ENCODE data around the gene TSSK3. TPM values are rescaled to one million over a fixed set of nuclear protein-coding genes. Genes with fewer than 3 reads are reported as not detected.

The TSSK3 gene, protein sequence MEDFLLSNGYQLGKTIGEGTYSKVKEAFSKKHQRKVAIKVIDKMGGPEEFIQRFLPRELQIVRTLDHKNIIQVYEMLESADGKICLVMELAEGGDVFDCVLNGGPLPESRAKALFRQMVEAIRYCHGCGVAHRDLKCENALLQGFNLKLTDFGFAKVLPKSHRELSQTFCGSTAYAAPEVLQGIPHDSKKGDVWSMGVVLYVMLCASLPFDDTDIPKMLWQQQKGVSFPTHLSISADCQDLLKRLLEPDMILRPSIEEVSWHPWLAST
- 1.0 TPM for total RNA-seq

DNA sequence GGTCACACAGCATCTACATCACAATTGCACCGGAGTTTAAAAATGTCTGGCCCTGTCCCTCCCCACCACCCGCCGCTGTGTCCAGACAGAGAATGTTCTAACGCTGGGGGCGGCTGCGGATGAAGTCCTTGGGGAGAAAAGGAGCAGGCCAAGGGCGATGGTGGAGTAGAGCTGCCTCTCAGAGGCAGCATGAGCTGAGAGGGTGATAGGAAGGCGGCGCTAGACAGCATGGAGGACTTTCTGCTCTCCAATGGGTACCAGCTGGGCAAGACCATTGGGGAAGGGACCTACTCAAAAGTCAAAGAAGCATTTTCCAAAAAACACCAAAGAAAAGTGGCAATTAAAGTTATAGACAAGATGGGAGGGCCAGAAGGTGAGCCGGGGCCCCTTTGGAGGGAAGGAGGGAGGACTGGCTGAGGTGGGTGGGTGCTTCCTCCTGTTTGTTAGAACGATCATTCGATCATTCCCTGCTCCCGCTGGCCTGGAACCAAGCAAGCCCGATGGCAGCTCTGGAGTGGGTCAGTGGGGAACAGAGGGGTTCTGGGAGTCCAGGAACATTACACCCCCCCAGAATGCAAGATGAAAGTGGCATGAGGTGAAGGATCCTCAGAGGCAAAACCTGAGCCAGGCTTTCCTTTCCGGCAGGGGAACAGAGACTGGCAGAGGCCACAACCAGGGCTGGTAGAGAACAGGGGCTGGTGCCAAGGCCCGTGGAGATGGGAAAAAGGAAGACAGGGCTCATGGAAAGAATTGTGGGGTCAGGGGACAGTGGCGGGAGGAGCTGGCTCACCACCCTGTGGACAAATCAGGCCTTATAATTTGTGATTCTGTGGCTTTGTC is at the start of gene TSSK3, which contains the start of gene FAM229A:
TSSK3 (plus strand) TSS at position 66 of the 840 bp plus-strand sequence; CDS start at position 229, 163 bp downstream.
FAM229A (minus strand) TSS at position 12 of the 840 bp plus-strand sequence. CDS start 394 bp downstream, outside the sequence.
- H3K9ac ChIP-seq (ENCODE audit: low read depth in 1 of 3, low read length in 3 of 3): peak within 1 kb of the TSS in 2 of 3 donors; percentile 6 to 72
- H3K9me3 ChIP-seq (ENCODE audit: control insufficient read depth in 3 of 3, low read length in 3 of 3): no peaks in the 10 kb centered on the region
- peaks cover 9 to 19% (median 10%) of the 10 kb centered on the region in 3 donors for H3K4me1 ChIP-seq (ENCODE audit: control insufficient read depth in 3 of 3, insufficient read depth in 3 of 3, low read length in 3 of 3)
- no peak within 1 kb of the TSS for H3K27ac ChIP-seq (ENCODE audit: low read depth, low read length)
- peaks cover 29 to 40% (median 40%) of the 10 kb centered on the region in 3 donors for H3K36me3 ChIP-seq (ENCODE audit: control insufficient read depth in 3 of 3, insufficient read depth in 3 of 3, low read length in 3 of 3)
- H3K27me3 ChIP-seq (ENCODE audit: control insufficient read depth in 3 of 3, insufficient read depth in 3 of 3, low read length in 3 of 3): no peaks in the 10 kb centered on the region
- H3K4me3 ChIP-seq (ENCODE audit: low read length in 3 of 3): peak within 1 kb of the TSS in 2 of 3 donors; percentile 43 to 60

DNA sequence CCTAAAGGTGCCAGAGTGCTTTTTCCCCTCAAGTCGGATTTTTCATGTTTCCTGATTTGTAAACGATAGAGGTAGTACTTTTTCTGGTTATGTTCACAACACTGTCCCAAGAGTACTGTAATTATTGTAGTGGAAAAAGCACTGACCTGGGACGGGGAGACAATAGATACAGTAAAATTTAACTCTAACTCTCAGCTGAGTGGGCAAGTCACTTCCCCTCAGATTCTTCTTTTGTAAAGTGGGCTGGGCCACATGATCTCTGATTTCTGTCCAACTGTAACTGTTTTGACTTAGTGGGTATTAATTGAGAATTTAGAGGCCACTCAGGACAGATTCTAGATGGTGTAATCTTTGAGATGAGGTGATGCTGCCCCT is 45.4 kb upstream of the TSSK3 start:
- peaks cover 4 to 11% (median 9%) of the 10 kb centered on the region in 3 donors for H3K36me3 ChIP-seq (ENCODE audit: control insufficient read depth in 3 of 3, insufficient read depth in 3 of 3, low read length in 3 of 3)
- peak overlapping the region in 1 of 3 donors; percentile 19 for H3K9ac ChIP-seq (ENCODE audit: low read depth in 1 of 3, low read length in 3 of 3)
- H3K27ac ChIP-seq (ENCODE audit: low read depth, low read length): no peak overlapping the region
- H3K27me3 ChIP-seq (ENCODE audit: control insufficient read depth in 3 of 3, insufficient read depth in 3 of 3, low read length in 3 of 3): no peaks in the 10 kb centered on the region
- H3K9me3 ChIP-seq (ENCODE audit: control insufficient read depth in 3 of 3, low read length in 3 of 3): no peaks in the 10 kb centered on the region
- no peaks in the 10 kb centered on the region for H3K4me1 ChIP-seq (ENCODE audit: control insufficient read depth in 3 of 3, insufficient read depth in 3 of 3, low read length in 3 of 3)
- no peak overlapping the region for H3K4me3 ChIP-seq (ENCODE audit: low read length in 3 of 3)

DNA sequence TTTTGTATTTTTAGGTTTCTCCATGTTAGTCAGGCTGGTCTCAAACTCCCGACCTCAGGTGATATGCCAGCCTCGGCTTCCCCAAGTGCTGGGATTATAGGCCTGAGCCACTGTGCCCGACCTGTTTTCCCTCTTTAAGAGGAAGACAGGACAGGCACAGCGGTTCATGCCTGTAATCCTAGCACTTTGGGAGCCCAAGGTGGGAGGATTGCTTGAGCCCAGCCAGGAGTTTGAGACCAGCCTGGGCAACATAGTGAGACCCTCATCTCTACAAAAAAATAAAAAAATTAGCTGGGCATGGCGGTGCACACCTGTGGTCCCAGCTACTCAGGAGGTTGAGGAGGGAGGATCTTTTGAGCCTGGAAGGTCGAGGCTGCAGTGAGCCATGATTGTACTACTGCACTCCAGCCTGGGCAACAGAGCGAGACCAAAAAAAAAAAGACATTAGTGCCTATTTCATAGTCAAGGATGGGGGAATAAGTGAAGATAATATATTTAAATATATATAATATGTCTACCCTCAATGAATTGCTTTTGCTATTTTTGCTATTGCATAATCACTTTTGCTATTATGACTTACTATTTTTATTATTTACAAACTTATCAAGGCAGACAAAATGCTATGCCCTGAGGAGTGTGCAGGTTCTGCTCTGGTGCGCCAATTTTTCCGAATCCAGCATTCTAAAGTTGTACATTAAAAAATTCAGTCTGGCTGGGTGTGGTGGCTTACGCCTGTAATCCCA is 44.0 kb upstream of the TSSK3 start:
- Histone ChIP-seq H3K27ac (ENCODE audit: low read depth, low read length) (no peak overlapping the region), H3K27me3 (ENCODE audit: control insufficient read depth in 3 of 3, insufficient read depth in 3 of 3, low read length in 3 of 3) (no peaks in the 10 kb centered on the region), H3K4me1 (ENCODE audit: control insufficient read depth in 3 of 3, insufficient read depth in 3 of 3, low read length in 3 of 3) (no peaks in the 10 kb centered on the region), H3K9ac (ENCODE audit: low read depth in 1 of 3, low read length in 3 of 3) (no peak overlapping the region), H3K4me3 (ENCODE audit: low read length in 3 of 3) (no peak overlapping the region), H3K9me3 (ENCODE audit: control insufficient read depth in 3 of 3, low read length in 3 of 3) (no peaks in the 10 kb centered on the region), H3K36me3 (ENCODE audit: control insufficient read depth in 3 of 3, insufficient read depth in 3 of 3, low read length in 3 of 3) (peaks cover 4 to 12% (median 11%) of the 10 kb centered on the region in 3 donors)

DNA sequence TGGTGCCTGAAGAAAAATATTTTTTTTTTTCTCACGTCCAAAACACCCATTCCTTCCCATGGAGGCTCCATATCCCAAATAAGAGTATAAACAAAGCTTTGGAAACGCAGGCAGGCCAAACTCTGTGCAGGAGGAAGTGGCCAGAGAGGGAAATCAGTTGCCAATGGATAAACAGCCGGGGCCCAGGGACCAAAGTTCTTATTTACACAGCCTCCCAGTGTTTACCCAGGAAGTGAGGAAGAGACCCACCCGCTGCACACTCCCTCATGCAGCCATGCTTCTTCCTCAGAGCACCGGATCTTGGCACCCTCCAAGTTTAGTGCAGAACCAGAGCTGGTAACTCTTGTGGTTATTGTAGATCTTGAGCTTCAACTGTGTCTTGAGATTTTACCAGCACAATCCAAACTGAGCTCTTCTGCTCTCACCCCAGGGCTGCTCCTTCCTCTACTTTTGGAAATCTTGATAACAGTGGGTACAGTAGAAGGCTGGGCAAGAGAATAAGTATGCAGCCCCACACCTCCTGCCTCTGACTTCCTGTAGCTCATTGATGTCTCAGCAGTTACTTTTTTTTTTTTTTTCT is 40.5 kb upstream of the TSSK3 start:
- Histone ChIP-seq H3K36me3 (ENCODE audit: control insufficient read depth in 3 of 3, insufficient read depth in 3 of 3, low read length in 3 of 3) (peaks cover 7 to 13% (median 12%) of the 10 kb centered on the region in 3 donors), H3K4me1 (ENCODE audit: control insufficient read depth in 3 of 3, insufficient read depth in 3 of 3, low read length in 3 of 3) (no peaks in the 10 kb centered on the region), H3K4me3 (ENCODE audit: low read length in 3 of 3) (no peak overlapping the region), H3K27me3 (ENCODE audit: control insufficient read depth in 3 of 3, insufficient read depth in 3 of 3, low read length in 3 of 3) (no peaks in the 10 kb centered on the region), H3K9ac (ENCODE audit: low read depth in 1 of 3, low read length in 3 of 3) (no peak overlapping the region), H3K9me3 (ENCODE audit: control insufficient read depth in 3 of 3, low read length in 3 of 3) (no peaks in the 10 kb centered on the region), H3K27ac (ENCODE audit: low read depth, low read length) (no peak overlapping the region)

DNA sequence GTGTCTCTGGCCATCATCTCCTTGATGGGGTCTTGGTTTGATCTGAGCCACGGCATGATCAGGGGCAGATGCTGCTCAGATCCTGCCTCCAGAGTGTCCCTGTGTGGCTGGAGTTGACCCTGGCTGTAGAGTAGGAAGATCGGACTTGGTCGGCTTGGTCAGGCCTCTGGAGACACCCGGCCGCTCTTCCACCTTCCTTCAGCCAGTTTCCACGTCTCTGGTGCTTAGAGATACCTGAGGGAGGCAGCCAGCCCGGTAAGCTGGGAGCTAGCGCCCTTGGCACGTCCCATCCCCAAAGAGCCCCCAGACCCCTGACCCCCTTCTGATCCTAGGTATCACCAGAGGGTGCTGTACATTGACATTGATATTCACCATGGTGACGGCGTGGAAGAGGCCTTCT is 35.1 kb upstream of the TSSK3 start:
- Histone ChIP-seq H3K36me3 (ENCODE audit: control insufficient read depth in 3 of 3, insufficient read depth in 3 of 3, low read length in 3 of 3) (peaks cover 40 to 50% (median 45%) of the 10 kb centered on the region in 3 donors), H3K9ac (ENCODE audit: low read depth in 1 of 3, low read length in 3 of 3) (no peak overlapping the region), H3K9me3 (ENCODE audit: control insufficient read depth in 3 of 3, low read length in 3 of 3) (no peaks in the 10 kb centered on the region), H3K27me3 (ENCODE audit: control insufficient read depth in 3 of 3, insufficient read depth in 3 of 3, low read length in 3 of 3) (no peaks in the 10 kb centered on the region), H3K4me1 (ENCODE audit: control insufficient read depth in 3 of 3, insufficient read depth in 3 of 3, low read length in 3 of 3) (no peaks in the 10 kb centered on the region), H3K4me3 (ENCODE audit: low read length in 3 of 3) (no peak overlapping the region), H3K27ac (ENCODE audit: low read depth, low read length) (no peak overlapping the region)

DNA sequence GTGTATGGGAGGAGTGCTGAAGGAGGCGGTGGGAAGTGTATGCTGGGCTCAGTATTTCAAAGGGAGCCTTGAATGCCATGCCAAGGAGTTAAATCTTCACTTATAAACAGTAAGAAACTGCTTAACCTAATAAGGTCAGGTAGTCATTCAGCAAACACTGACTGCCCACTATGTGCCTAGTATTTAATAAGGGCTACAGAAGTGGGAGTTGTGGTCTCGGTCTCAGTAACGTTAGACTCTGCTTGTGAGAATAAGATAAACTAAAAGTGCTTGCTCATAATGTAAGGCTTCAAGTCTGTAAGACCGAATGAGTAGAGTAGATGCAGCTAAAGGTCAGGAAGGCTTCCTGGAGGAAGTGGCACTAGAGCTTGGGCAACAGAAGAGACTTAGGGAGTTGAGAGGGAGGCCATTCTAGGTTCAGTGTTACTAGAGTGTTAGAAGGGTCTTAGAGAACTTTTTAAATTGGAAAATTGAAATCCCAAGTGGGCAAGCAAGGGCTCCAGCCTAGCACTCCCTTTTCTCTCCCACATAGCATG is 32.3 kb upstream of the TSSK3 start:
- peaks cover 43 to 57% (median 51%) of the 10 kb centered on the region in 3 donors for H3K36me3 ChIP-seq (ENCODE audit: control insufficient read depth in 3 of 3, insufficient read depth in 3 of 3, low read length in 3 of 3)

DNA sequence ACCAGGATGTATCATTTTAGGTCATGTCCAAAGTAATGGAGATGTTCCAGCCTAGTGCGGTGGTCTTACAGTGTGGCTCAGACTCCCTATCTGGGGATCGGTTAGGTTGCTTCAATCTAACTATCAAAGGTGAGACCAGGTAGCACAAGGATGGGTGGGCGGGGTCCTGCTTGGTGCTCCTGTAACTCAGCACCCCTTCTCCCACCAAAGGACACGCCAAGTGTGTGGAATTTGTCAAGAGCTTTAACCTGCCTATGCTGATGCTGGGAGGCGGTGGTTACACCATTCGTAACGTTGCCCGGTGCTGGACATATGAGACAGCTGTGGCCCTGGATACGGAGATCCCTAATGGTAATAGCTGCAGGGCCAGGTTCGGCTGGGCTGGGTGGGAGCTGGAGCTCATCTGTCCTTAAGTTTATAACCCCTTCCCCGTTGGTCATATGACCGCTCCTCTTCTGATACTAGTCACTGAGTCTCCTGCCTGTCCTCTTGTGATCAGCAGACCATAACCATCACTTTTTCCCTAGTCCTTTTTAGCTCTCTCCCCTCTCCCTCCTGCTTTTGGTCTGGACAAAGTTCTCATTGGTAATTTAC is 31.7 kb upstream of the TSSK3 start:
- H3K4me1 ChIP-seq (ENCODE audit: control insufficient read depth in 3 of 3, insufficient read depth in 3 of 3, low read length in 3 of 3): peaks cover 7 to 9% (median 8%) of the 10 kb centered on the region in 3 donors
- H3K9me3 ChIP-seq (ENCODE audit: control insufficient read depth in 3 of 3, low read length in 3 of 3): no peaks in the 10 kb centered on the region
- H3K27ac ChIP-seq (ENCODE audit: low read depth, low read length): no peak overlapping the region
- H3K27me3 ChIP-seq (ENCODE audit: control insufficient read depth in 3 of 3, insufficient read depth in 3 of 3, low read length in 3 of 3): peaks cover 0 to 4% (median 0%) of the 10 kb centered on the region in 3 donors
- no peak overlapping the region for H3K9ac ChIP-seq (ENCODE audit: low read depth in 1 of 3, low read length in 3 of 3)
- H3K4me3 ChIP-seq (ENCODE audit: low read length in 3 of 3): no peak overlapping the region
- peaks cover 43 to 57% (median 51%) of the 10 kb centered on the region in 3 donors for H3K36me3 ChIP-seq (ENCODE audit: control insufficient read depth in 3 of 3, insufficient read depth in 3 of 3, low read length in 3 of 3)

More for the DNA sequence above, 32.3 kb upstream of the TSSK3 start:
- Histone ChIP-seq H3K4me1 (ENCODE audit: control insufficient read depth in 3 of 3, insufficient read depth in 3 of 3, low read length in 3 of 3) (peaks cover 4 to 7% (median 6%) of the 10 kb centered on the region in 3 donors), H3K9ac (ENCODE audit: low read depth in 1 of 3, low read length in 3 of 3) (no peak overlapping the region), H3K4me3 (ENCODE audit: low read length in 3 of 3) (no peak overlapping the region), H3K27me3 (ENCODE audit: control insufficient read depth in 3 of 3, insufficient read depth in 3 of 3, low read length in 3 of 3) (peaks cover 0 to 4% (median 0%) of the 10 kb centered on the region in 3 donors), H3K9me3 (ENCODE audit: control insufficient read depth in 3 of 3, low read length in 3 of 3) (no peaks in the 10 kb centered on the region), H3K27ac (ENCODE audit: low read depth, low read length) (no peak overlapping the region)

DNA sequence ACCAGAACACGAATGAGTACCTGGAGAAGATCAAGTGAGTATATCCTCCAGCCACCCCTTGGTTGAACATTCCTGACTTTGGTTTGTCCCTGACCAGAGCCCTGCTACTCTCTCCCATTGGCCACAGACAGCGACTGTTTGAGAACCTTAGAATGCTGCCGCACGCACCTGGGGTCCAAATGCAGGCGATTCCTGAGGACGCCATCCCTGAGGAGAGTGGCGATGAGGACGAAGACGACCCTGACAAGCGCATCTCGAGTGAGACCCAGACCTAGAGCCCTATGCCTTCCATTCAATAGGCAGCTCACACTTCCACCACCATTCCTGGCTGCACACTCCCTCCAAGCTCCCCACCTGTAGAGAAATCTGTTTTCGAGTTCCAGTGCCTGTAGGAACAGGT is 30.8 kb upstream of the TSSK3 start:
- no peaks in the 10 kb centered on the region for H3K9me3 ChIP-seq (ENCODE audit: control insufficient read depth in 3 of 3, low read length in 3 of 3)
- no peak overlapping the region for H3K9ac ChIP-seq (ENCODE audit: low read depth in 1 of 3, low read length in 3 of 3)
- peaks cover 43 to 57% (median 51%) of the 10 kb centered on the region in 3 donors for H3K36me3 ChIP-seq (ENCODE audit: control insufficient read depth in 3 of 3, insufficient read depth in 3 of 3, low read length in 3 of 3)
- H3K27me3 ChIP-seq (ENCODE audit: control insufficient read depth in 3 of 3, insufficient read depth in 3 of 3, low read length in 3 of 3): peaks cover 0 to 4% (median 0%) of the 10 kb centered on the region in 3 donors
- no peak overlapping the region for H3K27ac ChIP-seq (ENCODE audit: low read depth, low read length)
- H3K4me1 ChIP-seq (ENCODE audit: control insufficient read depth in 3 of 3, insufficient read depth in 3 of 3, low read length in 3 of 3): peaks cover 7 to 12% (median 10%) of the 10 kb centered on the region in 3 donors
- no peak overlapping the region for H3K4me3 ChIP-seq (ENCODE audit: low read length in 3 of 3)

All from skeletal muscle tissue (tissue), 4 donors.